ENCODE measurements around the gene CRISPLD2.
A peak's percentile ranks its signal among the peaks of the same experiment; 100 is the strongest.

Gene CRISPLD2

GRCh38 chr16:84800158-84800978, 19.4 kb upstream of the CRISPLD2 start:
- DNase-seq: no peak

- DNase-seq: no peak
Measured at GRCh38 chr16:84803146-84803545, 16.6 kb upstream of the CRISPLD2 start.

GRCh38 chr16:84804326-84804725, 15.5 kb upstream of the CRISPLD2 start:
- no peak for DNase-seq

GRCh38 chr16:84806256-84806889, 13.4 kb upstream of the CRISPLD2 start:
- DNase-seq: peak in 5 of 51 donors; percentile 6 to 27 (median 21)

GRCh38 chr16:84806890-84807258, 12.9 kb upstream of the CRISPLD2 start:
- no peak for DNase-seq

GRCh38 chr16:84807776-84808175, 12.0 kb upstream of the CRISPLD2 start:
- DNase-seq: no peak

GRCh38 chr16:84808826-84809225, 11.0 kb upstream of the CRISPLD2 start:
- no peak for DNase-seq

- DNase-seq: peak in 1 of 51 donors; percentile 12
Measured at GRCh38 chr16:84810518-84811273, 9.1 kb upstream of the CRISPLD2 start.

- no peak for DNase-seq
Measured at GRCh38 chr16:84811529-84811928, 8.3 kb upstream of the CRISPLD2 start.

- DNase-seq: no peak
Measured at GRCh38 chr16:84813141-84813934, 6.4 kb upstream of the CRISPLD2 start.

- DNase-seq: no peak
Measured at GRCh38 chr16:84815462-84815861, 4.3 kb upstream of the CRISPLD2 start.

- no peak for DNase-seq
Measured at GRCh38 chr16:84816023-84816422, 3.8 kb upstream of the CRISPLD2 start.

GRCh38 chr16:84816485-84816884, 3.3 kb upstream of the CRISPLD2 start:
- no peak for DNase-seq

- no peak for DNase-seq
Measured at GRCh38 chr16:84817206-84817605, 2.6 kb upstream of the CRISPLD2 start.

- DNase-seq: no peak
Measured at GRCh38 chr16:84817613-84818012, 2.2 kb upstream of the CRISPLD2 start.

GRCh38 chr16:84818133-84818532, 1.7 kb upstream of the CRISPLD2 start:
- no peak for DNase-seq

- DNase-seq: no peak
Measured at GRCh38 chr16:84818989-84819643, 669 bp upstream of the CRISPLD2 start.

- DNase-seq: no peak
Measured at GRCh38 chr16:84820305-84820684, 510 bp downstream of the CRISPLD2 start.

- no peak for DNase-seq
Measured at GRCh38 chr16:84820771-84821170, 986 bp downstream of the CRISPLD2 start.

GRCh38 chr16:84821179-84821578, 1.4 kb downstream of the CRISPLD2 start:
- no peak for DNase-seq
